Keratinocyte (primary cell): Measurements from ENCODE around the gene NRSN1. TPM values are rescaled to one million over a fixed set of nuclear protein-coding genes. Genes with fewer than 3 reads are reported as not detected.

Source experiments
- DNase-seq: peaks from one replicate; pipeline ENCODE4 v3.0.0-alpha.2; 2011; ENCODE audit warnings: low read depth, missing footprints, low spot score
- FAIRE-seq: peaks from 2 replicates; lab custom pipeline; 2011; peaks lifted over from hg19 to GRCh38; lab: Jason Lieb, UNC
- H2AFZ ChIP-seq: 2 replicates; pipeline ENCODE4 v1.6.0; 2012; ENCODE audit warnings: low read length, control low read depth, inconsistent platforms; ENCODE audit not compliant: control insufficient read depth
- H3K27ac ChIP-seq: 2 replicates; pipeline ENCODE4 v1.5.1; 2011; ENCODE audit warnings: low read length; ENCODE audit not compliant: control insufficient read depth, insufficient read depth
- H3K27me3 ChIP-seq: 3 replicates; pipeline ENCODE4 v1.6.0; 2011; ENCODE audit warnings: low read length; ENCODE audit not compliant: control insufficient read depth, insufficient read depth; ENCODE audit errors: extremely low read depth
- H3K36me3 ChIP-seq, 2 experiments: 2 replicates in 1 of 2; 3 replicates in 1 of 2; pipeline ENCODE4 v1.5.1; 2011; ENCODE audit warnings: low read length in 2 of 2, mild to moderate bottlenecking in 1 of 2; ENCODE audit not compliant: control insufficient read depth in 2 of 2, insufficient read depth in 2 of 2; ENCODE audit errors: extremely low read depth in 1 of 2
- H3K4me1 ChIP-seq: 3 replicates; pipeline ENCODE4 v1.5.1; 2011; ENCODE audit warnings: low read length; ENCODE audit not compliant: control insufficient read depth, insufficient read depth; ENCODE audit errors: extremely low read depth
- H3K4me2 ChIP-seq: 3 replicates; pipeline ENCODE4 v1.6.0; 2011; ENCODE audit warnings: low read depth, low read length; ENCODE audit not compliant: control insufficient read depth, insufficient read depth; ENCODE audit errors: extremely low read depth
- H3K4me3 ChIP-seq, 3 experiments: fragments of 200-600 bp in 1 of 3; sonication (generic) in 1 of 3; 2 replicates in 2 of 3; 3 replicates in 1 of 3; pipeline ENCODE4 v1.5.1; 2011 to 2016; ENCODE audit warnings: low read length in 3 of 3, mild to moderate bottlenecking in 3 of 3, control low read depth in 2 of 3, inconsistent platforms in 1 of 3, low read depth in 1 of 3, mixed read lengths in 1 of 3, mixed run types in 1 of 3, moderate library complexity in 1 of 3; ENCODE audit not compliant: control insufficient read depth in 2 of 3, insufficient read depth in 2 of 3; ENCODE audit errors: extremely low read depth in 1 of 3
- H3K79me2 ChIP-seq: 2 replicates; pipeline ENCODE4 v1.6.0; 2012; ENCODE audit warnings: low read length; ENCODE audit not compliant: control insufficient read depth, insufficient read depth
- H3K9ac ChIP-seq: 3 replicates; pipeline ENCODE4 v1.6.0; 2011; ENCODE audit warnings: low read length; ENCODE audit not compliant: control insufficient read depth, insufficient read depth; ENCODE audit errors: extremely low read depth
- H3K9me1 ChIP-seq: 3 replicates; pipeline ENCODE4 v1.6.0; 2011; ENCODE audit warnings: low read length; ENCODE audit not compliant: control insufficient read depth, insufficient read depth; ENCODE audit errors: extremely low read depth
- H3K9me3 ChIP-seq: 2 replicates; pipeline ENCODE4 v1.5.1; 2012; ENCODE audit warnings: low read depth, low read length; ENCODE audit not compliant: control insufficient read depth
- H4K20me1 ChIP-seq: 3 replicates; pipeline ENCODE4 v1.6.0; 2011; ENCODE audit warnings: low read length; ENCODE audit not compliant: control insufficient read depth, insufficient read depth; ENCODE audit errors: extremely low read depth
- EZH2 ChIP-seq: IDR thresholded peaks from one replicate; pipeline ENCODE4 v1.6.1; 2012; ENCODE audit warnings: inconsistent platforms, mild to moderate bottlenecking, low read length, moderate library complexity
- dilution Hi-C: fragments of 300-500 bp; cut with MboI; formaldehyde crosslinking; loops from one replicate; pipeline ENCODE4 v1.7.0; 2020; ENCODE audit warnings: low sequenced_read_pairs; ENCODE audit not compliant: extremely low pct_ligation_motif_present
- polyA plus RNA-seq, 5 experiments: library from polyadenylated mRNA; depleted of rRNA in 3 of 5; stranded (reverse) in 3 of 5; stranded (forward) in 1 of 5; unstranded in 1 of 5; fragments of >200 nt; gene quantifications; 1 replicate in 1 of 5; 2 replicates in 3 of 5; 3 replicates in 1 of 5; pipeline versions ENCODE4 v1.2.1 to v1.2.3, GENCODE V29; 2011 to 2012; ENCODE audit warnings: missing spikeins in 2 of 5, low read depth in 1 of 5, low replicate concordance in 1 of 5
- TF ChIP-seq, protein P1 (sequence below), 3 experiments: IDR thresholded peaks in 1 of 3; conservative IDR thresholded peaks in 1 of 3; optimal IDR thresholded peaks in 1 of 3; 2 replicates in 2 of 3; 3 replicates in 1 of 3; pipeline versions ENCODE3 to v1.5.1; 2011; ENCODE audit warnings: low read length in 3 of 3, mild to moderate bottlenecking in 3 of 3, moderate library complexity in 2 of 3, control low read depth in 1 of 3, inconsistent platforms in 1 of 3; ENCODE audit not compliant: insufficient read depth in 2 of 3; ENCODE audit errors: extremely low read depth in 1 of 3

NRSN1 gene
- polyA plus RNA-seq, 1 donor (not counting 4 experiments of a cell fraction or from before 2014, with no cell fraction given): not detected

DNA sequence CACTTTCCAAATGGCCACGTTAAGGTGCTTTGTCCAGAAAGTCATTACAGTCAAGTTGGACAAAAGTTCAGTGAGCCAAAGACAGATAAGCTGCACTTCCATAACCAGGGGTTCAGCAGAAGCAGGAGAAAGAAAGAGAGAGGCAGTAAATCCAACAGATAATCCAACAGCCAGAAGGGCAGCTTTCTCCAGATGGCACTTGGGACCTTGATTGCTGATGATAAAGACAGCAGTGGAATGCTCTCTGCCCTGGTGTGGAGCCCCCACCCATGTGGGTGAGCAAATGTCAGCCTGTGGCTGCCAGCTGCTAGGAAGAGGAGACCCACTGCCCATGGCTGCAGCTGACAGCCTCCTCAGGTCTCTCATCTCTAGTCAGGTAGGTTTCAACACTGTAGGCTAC lies 18.7 kb upstream of the NRSN1 start:
- H3K27ac ChIP-seq: no peak overlapping the region
- no peaks in the 10 kb centered on the region for H3K79me2 ChIP-seq
- no peak overlapping the region for H3K4me2 ChIP-seq
- no peak overlapping the region for H2AFZ ChIP-seq
- no peaks in the 10 kb centered on the region for H3K27me3 ChIP-seq
- no peak overlapping the region for H3K9ac ChIP-seq
- no peak for DNase-seq
- no peaks in the 10 kb centered on the region for H3K9me1 ChIP-seq
- no peaks in the 10 kb centered on the region for H3K9me3 ChIP-seq
- no peaks in the 10 kb centered on the region for H3K4me1 ChIP-seq
- no peaks in the 10 kb centered on the region for H3K36me3 ChIP-seq
- dilution Hi-C loops: no loop called here
- FAIRE-seq: no peak
- TF ChIP-seq, protein P1, sequence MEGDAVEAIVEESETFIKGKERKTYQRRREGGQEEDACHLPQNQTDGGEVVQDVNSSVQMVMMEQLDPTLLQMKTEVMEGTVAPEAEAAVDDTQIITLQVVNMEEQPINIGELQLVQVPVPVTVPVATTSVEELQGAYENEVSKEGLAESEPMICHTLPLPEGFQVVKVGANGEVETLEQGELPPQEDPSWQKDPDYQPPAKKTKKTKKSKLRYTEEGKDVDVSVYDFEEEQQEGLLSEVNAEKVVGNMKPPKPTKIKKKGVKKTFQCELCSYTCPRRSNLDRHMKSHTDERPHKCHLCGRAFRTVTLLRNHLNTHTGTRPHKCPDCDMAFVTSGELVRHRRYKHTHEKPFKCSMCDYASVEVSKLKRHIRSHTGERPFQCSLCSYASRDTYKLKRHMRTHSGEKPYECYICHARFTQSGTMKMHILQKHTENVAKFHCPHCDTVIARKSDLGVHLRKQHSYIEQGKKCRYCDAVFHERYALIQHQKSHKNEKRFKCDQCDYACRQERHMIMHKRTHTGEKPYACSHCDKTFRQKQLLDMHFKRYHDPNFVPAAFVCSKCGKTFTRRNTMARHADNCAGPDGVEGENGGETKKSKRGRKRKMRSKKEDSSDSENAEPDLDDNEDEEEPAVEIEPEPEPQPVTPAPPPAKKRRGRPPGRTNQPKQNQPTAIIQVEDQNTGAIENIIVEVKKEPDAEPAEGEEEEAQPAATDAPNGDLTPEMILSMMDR (optimal IDR thresholded peaks at IDR 0.05 in 1 of 3, IDR thresholded peaks at IDR 0.05 in 1 of 3, conservative IDR thresholded peaks at IDR 0.05 in 1 of 3; ENCODE audit: extremely low read depth in 1 of 3, insufficient read depth in 2 of 3, low read length in 3 of 3): no peak
- TF ChIP-seq EZH2: no peak
- no peak overlapping the region for H3K4me3 ChIP-seq
- no peaks in the 10 kb centered on the region for H4K20me1 ChIP-seq

GRCh38 chr6:24108056-24108455 lies 18.0 kb upstream of the NRSN1 start:
- Histone ChIP-seq H2AFZ (no peak overlapping the region), H3K79me2 (no peaks in the 10 kb centered on the region), H3K36me3 (no peaks in the 10 kb centered on the region), H3K9me1 (no peaks in the 10 kb centered on the region), H3K4me2 (no peak overlapping the region), H3K27ac (no peak overlapping the region), H3K9me3 (no peaks in the 10 kb centered on the region), H3K4me3 (no peak overlapping the region), H3K9ac (no peak overlapping the region), H3K27me3 (no peaks in the 10 kb centered on the region), H3K4me1 (no peaks in the 10 kb centered on the region), H4K20me1 (no peaks in the 10 kb centered on the region)
- FAIRE-seq (no peak), DNase-seq (no peak)
- dilution Hi-C loops: no loop called here
- TF ChIP-seq, protein P1 (optimal IDR thresholded peaks at IDR 0.05 in 1 of 3, IDR thresholded peaks at IDR 0.05 in 1 of 3, conservative IDR thresholded peaks at IDR 0.05 in 1 of 3; ENCODE audit: extremely low read depth in 1 of 3, insufficient read depth in 2 of 3, low read length in 3 of 3): no peak
- TF ChIP-seq EZH2: no peak
